Lung (tissue), 12 donors: ENCODE data around the gene TNKS1BP1. TPM values are rescaled to one million over a fixed set of nuclear protein-coding genes. Genes with fewer than 3 reads are reported as not detected.
A peak's percentile ranks its signal among the peaks of the same experiment; 100 is the strongest.

ENCODE experiments used
- ATAC-seq: fragments of 200-7000 bp; cut with Tn5 transposase; one replicate; pipeline ENCODE4 v1.9.1; 2020; ENCODE audit warnings: moderate number of reproducible peaks; ENCODE audit not compliant: insufficient read depth, low FRiP score
- DNase-seq, 3 donors: peaks; one replicate each; pipeline ENCODE4 v3.0.0-alpha.2; 2013 to 2017
- H3K27ac ChIP-seq, 2 donors: one replicate each; pipeline ENCODE4 v1.5.1; 2013; ENCODE audit warnings: mild to moderate bottlenecking in 2 of 2, moderate library complexity in 2 of 2, control low read depth in 1 of 2, inconsistent platforms in 1 of 2, low read depth in 1 of 2, low read length in 1 of 2
- H3K27me3 ChIP-seq, 3 donors: one replicate each; pipeline ENCODE4 v1.5.1; 2013; ENCODE audit warnings: low read length in 2 of 3; ENCODE audit not compliant: control insufficient read depth in 3 of 3, insufficient read depth in 3 of 3
- H3K36me3 ChIP-seq, 4 donors: one replicate each; pipeline ENCODE4 v1.5.1; 2013; ENCODE audit warnings: low read length in 4 of 4, mild to moderate bottlenecking in 1 of 4, moderate library complexity in 1 of 4; ENCODE audit not compliant: control insufficient read depth in 4 of 4, insufficient read depth in 4 of 4
- H3K4me1 ChIP-seq, 5 donors: one replicate each; pipeline ENCODE4 v1.5.1; 2013; ENCODE audit warnings: low read length in 5 of 5, mild to moderate bottlenecking in 2 of 5, moderate library complexity in 1 of 5; ENCODE audit not compliant: control insufficient read depth in 5 of 5, insufficient read depth in 5 of 5
- H3K4me3 ChIP-seq: one replicate; pipeline ENCODE4 v1.5.1; 2013; ENCODE audit warnings: mild to moderate bottlenecking, control low read depth, moderate library complexity
- H3K9ac ChIP-seq, 2 donors: one replicate each; pipeline ENCODE4 v1.5.1; 2013; ENCODE audit warnings: low read length in 2 of 2, control low read depth in 1 of 2; ENCODE audit not compliant: insufficient read depth in 1 of 2
- H3K9me3 ChIP-seq, 4 donors: one replicate each; pipeline ENCODE4 v1.5.1; 2013; ENCODE audit warnings: low read length in 3 of 4, mild to moderate bottlenecking in 1 of 4, moderate library complexity in 1 of 4; ENCODE audit not compliant: control insufficient read depth in 4 of 4, insufficient read depth in 3 of 4
- WGBS, 2 donors: extraction: QIAGEN DNeasy Blood & Tissue Kit; methylation state at CpG; one replicate each; pipeline ENCODE4 v1.1.7; 2013; 5-methylcytosine and 5-hydroxymethylcytosine counted together
- polyA plus RNA-seq, 2 donors: library from polyadenylated mRNA; stranded (reverse); fragments of 200-250 nt; gene quantifications; one replicate each; pipeline ENCODE4 v1.2.1, GENCODE V29; 2013
- total RNA-seq, 2 donors: library from RNA; depleted of rRNA in 1 of 2; stranded (reverse); fragments of >200 nt in 1 of 2; gene quantifications; one replicate each; pipeline ENCODE4 v1.2.1, GENCODE V29; 2014 to 2021
- TF ChIP-seq, protein P1 (sequence below): IDR thresholded peaks from 2 replicates; pipeline ENCODE4 v1.5.1; 2012; ENCODE audit warnings: mild to moderate bottlenecking; ENCODE audit errors: control extremely low read depth, extremely low read depth
- donor health status: control.
- donor health status: control.
- donor health status: Bipolar disorder and iron deficiency.
- donor health status: healthy.
- donor health status: DM: yes; HTN: yes; CAD: no.

The TNKS1BP1 gene
- total and polyA plus RNA-seq, 4 donors: 87.0 to 220 (median 139) TPM

GRCh38 chr11:57341250-57341808, 16.6 kb upstream of the TNKS1BP1 start:
- Histone ChIP-seq H3K4me1 (peaks cover 0 to 7% (median 3%) of the 10 kb centered on the region in 5 donors), H3K9ac (no peak overlapping the region), H3K4me3 (no peak overlapping the region), H3K36me3 (no peaks in the 10 kb centered on the region), H3K9me3 (no peaks in the 10 kb centered on the region), H3K27ac (no peak overlapping the region), H3K27me3 (no peaks in the 10 kb centered on the region)
- TF ChIP-seq, protein P1, sequence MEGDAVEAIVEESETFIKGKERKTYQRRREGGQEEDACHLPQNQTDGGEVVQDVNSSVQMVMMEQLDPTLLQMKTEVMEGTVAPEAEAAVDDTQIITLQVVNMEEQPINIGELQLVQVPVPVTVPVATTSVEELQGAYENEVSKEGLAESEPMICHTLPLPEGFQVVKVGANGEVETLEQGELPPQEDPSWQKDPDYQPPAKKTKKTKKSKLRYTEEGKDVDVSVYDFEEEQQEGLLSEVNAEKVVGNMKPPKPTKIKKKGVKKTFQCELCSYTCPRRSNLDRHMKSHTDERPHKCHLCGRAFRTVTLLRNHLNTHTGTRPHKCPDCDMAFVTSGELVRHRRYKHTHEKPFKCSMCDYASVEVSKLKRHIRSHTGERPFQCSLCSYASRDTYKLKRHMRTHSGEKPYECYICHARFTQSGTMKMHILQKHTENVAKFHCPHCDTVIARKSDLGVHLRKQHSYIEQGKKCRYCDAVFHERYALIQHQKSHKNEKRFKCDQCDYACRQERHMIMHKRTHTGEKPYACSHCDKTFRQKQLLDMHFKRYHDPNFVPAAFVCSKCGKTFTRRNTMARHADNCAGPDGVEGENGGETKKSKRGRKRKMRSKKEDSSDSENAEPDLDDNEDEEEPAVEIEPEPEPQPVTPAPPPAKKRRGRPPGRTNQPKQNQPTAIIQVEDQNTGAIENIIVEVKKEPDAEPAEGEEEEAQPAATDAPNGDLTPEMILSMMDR: no peak
- no peak for DNase-seq
- ATAC-seq: no peak
- 79 to 86% methylated on average over 6 of the region's 6 CpGs for WGBS, 2 donors

- peak in 1 of 3 donors; percentile 49 for DNase-seq
- Histone ChIP-seq H3K4me1 (peaks cover 0 to 13% (median 7%) of the 10 kb centered on the region in 5 donors), H3K9me3 (no peaks in the 10 kb centered on the region), H3K36me3 (no peaks in the 10 kb centered on the region), H3K27ac (no peak overlapping the region), H3K9ac (no peak overlapping the region), H3K4me3 (no peak overlapping the region), H3K27me3 (no peaks in the 10 kb centered on the region)
- TF ChIP-seq, protein P1: no peak
- ATAC-seq: no peak
- 47 to 55% methylated on average over 12 of the region's 12 CpGs for WGBS, 2 donors
Measured at GRCh38 chr11:57340039-57340615, 15.4 kb upstream of the TNKS1BP1 start.

DNA sequence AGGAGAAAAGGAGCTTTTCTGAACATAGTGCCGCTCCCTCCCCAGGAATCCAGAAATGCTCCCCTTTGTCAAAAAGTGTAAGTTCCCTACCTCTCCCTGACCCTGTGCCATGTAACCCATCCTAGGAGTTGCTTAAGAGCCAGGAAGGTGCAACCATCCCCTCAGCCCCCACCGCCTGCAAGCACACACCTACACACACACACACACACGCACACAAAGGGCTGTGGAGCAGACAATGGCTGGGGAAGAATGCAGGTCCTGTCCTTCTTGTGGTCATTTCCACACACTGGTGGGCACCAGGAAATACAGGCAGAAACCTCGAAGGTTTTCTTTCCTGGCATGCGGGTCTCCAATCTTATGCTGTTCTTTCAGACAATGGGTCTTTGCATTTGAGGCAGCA, 14.6 kb upstream of the TNKS1BP1 start:
- WGBS, 2 donors: 72 to 83% methylated on average over 5 of the region's 5 CpGs
- Histone ChIP-seq H3K27me3 (no peaks in the 10 kb centered on the region), H3K9me3 (no peaks in the 10 kb centered on the region), H3K4me3 (no peak overlapping the region), H3K9ac (no peak overlapping the region), H3K27ac (no peak overlapping the region), H3K4me1 (peaks cover 0 to 21% (median 12%) of the 10 kb centered on the region in 5 donors), H3K36me3 (peaks cover 0 to 3% (median 0%) of the 10 kb centered on the region in 4 donors)
- TF ChIP-seq, protein P1: no peak
- ATAC-seq: no peak
- no peak for DNase-seq
